BE2C (cell line): ENCODE measurements around the gene SEMG1.

ENCODE experiments used
- DNase-seq: peaks from one replicate; pipeline ENCODE4 v3.0.0-alpha.2; 2020
- H3K27me3 ChIP-seq: fragments of 250-450 bp; sonication (Bioruptor Pico); 2 replicates; pipeline ENCODE4 v1.5.1; 2020; ENCODE audit warnings: mild to moderate bottlenecking
- H3K36me3 ChIP-seq: fragments of 250-450 bp; sonication (Bioruptor Pico); 2 replicates; pipeline ENCODE4 v1.5.1; 2020; ENCODE audit warnings: mild to moderate bottlenecking
- H3K4me1 ChIP-seq: fragments of 250-450 bp; sonication (Bioruptor Pico); 2 replicates; pipeline ENCODE4 v1.5.1; 2020
- H3K4me3 ChIP-seq: 2 replicates; pipeline ENCODE4 v1.5.1; 2011; ENCODE audit warnings: low read depth, low read length
- H3K9me3 ChIP-seq: fragments of 250-450 bp; sonication (Bioruptor Pico); 2 replicates; pipeline ENCODE4 v1.5.1; 2020
- CTCF ChIP-seq: IDR thresholded peaks from 2 replicates; pipeline ENCODE4 v1.5.1; 2012; ENCODE audit warnings: mild to moderate bottlenecking, low read depth, low read length

Gene SEMG1

DNA sequence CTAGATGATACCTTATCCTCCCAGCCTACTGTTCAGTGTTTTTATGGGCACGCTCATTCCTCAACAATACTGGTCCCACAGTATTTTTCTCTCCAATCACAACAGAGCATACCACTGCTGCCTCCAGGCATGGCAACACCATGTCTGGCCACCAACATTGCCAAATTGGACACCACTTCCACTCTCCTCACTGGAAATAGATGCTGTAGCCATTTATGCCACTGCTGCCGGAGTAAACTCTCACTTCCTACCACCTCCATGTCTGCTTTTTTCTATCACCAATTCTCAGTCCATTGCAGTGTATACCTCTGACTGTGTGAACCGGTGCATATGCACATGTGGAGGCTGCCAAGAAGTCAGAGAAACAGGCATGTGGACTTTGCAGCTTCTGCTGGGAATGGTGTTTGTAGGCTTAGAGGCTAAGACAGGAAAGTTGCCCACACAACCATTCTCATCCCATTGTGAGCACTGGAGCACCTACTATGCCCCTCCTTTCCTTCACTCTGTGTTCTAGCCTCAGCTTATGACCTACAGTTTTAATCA is 17.7 kb upstream of the SEMG1 start:
- Histone ChIP-seq H3K9me3 (no peaks in the 10 kb centered on the region), H3K4me3 (no peak overlapping the region), H3K4me1 (no peaks in the 10 kb centered on the region), H3K36me3 (no peaks in the 10 kb centered on the region), H3K27me3 (peaks cover 13% of the 10 kb centered on the region)
- DNase-seq, result no peak
- TF ChIP-seq CTCF, result no peak

DNA sequence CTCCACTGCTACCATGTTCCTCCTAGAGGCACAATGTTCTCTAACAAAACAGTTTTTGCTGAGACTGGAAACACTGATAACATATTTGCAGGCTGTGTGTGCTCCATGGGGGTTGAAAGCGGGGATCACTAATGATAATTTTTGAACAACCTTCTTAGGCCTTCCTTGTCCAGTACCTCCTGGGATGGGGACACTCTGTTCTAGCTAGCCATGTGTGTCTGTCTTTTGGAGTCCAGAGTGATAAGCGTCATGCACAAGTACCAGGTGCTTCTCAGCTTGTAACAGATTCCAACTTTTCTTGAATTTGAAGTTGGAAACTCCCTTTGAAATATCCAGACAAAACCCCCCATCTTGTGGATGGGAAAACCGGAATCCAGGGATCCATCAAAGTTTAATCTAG is 17.0 kb upstream of the SEMG1 start:
- peaks cover 13% of the 10 kb centered on the region for H3K27me3 ChIP-seq
- no peak for TF ChIP-seq CTCF

DNA sequence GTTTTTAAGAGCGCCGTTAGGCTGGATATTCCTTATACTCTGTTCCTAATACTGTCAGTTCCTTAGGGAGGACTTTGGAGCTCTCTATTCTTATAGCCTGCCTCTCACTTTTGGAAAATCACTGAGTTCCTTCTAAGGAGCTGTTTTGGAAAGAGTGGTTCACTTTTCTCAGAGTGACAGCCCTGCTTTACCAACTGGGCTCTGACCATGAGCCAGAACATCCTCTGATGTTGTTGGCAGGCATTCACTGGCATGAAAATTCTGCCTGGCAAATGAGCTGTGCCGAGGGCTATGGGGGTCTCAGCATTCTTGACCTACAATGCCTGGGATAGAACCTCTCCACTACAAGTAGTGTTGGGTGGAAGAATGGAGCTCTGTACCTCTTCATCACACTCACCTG is 14.9 kb upstream of the SEMG1 start:
- Histone ChIP-seq H3K4me3 (no peak overlapping the region), H3K27me3 (peaks cover 13% of the 10 kb centered on the region), H3K36me3 (no peaks in the 10 kb centered on the region), H3K4me1 (no peaks in the 10 kb centered on the region), H3K9me3 (no peaks in the 10 kb centered on the region)
- DNase-seq, result no peak
- TF ChIP-seq CTCF, result no peak

More for the DNA sequence above, 17.0 kb upstream of the SEMG1 start:
- no peaks in the 10 kb centered on the region for H3K9me3 ChIP-seq
- no peak overlapping the region for H3K4me3 ChIP-seq
- no peaks in the 10 kb centered on the region for H3K4me1 ChIP-seq
- no peak for DNase-seq
- H3K36me3 ChIP-seq, result no peaks in the 10 kb centered on the region

DNA sequence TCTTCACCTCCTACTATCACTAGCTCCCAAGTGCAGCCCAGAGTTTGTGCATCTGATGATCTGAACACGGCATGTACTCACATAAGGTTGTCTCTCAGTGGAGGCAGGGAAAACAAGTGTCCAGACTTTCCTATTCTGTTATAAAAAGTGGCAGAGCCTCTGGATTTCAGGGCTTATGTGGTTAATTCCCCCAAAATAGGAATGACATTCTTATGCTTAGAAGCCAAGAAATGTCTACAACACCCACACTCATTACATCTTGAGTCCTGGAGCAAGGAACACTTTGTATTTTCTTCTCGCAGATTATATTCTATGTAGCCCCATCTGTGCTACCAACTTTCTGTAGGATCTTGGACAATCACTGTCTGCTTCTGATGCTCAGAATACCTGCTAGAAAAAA is 13.5 kb upstream of the SEMG1 start:
- no peak for TF ChIP-seq CTCF
- Histone ChIP-seq H3K4me3 (no peak overlapping the region), H3K9me3 (no peaks in the 10 kb centered on the region), H3K36me3 (no peaks in the 10 kb centered on the region), H3K4me1 (no peaks in the 10 kb centered on the region), H3K27me3 (peaks cover 13% of the 10 kb centered on the region)
- no peak for DNase-seq

- TF ChIP-seq CTCF, result no peak
- Histone ChIP-seq H3K27me3 (peaks cover 17% of the 10 kb centered on the region; the same call in 1 of the 2 replicates), H3K4me1 (no peaks in the 10 kb centered on the region)
Measured at GRCh38 chr20:45209924-45210323, 3.1 kb downstream of the SEMG1 start.

DNA sequence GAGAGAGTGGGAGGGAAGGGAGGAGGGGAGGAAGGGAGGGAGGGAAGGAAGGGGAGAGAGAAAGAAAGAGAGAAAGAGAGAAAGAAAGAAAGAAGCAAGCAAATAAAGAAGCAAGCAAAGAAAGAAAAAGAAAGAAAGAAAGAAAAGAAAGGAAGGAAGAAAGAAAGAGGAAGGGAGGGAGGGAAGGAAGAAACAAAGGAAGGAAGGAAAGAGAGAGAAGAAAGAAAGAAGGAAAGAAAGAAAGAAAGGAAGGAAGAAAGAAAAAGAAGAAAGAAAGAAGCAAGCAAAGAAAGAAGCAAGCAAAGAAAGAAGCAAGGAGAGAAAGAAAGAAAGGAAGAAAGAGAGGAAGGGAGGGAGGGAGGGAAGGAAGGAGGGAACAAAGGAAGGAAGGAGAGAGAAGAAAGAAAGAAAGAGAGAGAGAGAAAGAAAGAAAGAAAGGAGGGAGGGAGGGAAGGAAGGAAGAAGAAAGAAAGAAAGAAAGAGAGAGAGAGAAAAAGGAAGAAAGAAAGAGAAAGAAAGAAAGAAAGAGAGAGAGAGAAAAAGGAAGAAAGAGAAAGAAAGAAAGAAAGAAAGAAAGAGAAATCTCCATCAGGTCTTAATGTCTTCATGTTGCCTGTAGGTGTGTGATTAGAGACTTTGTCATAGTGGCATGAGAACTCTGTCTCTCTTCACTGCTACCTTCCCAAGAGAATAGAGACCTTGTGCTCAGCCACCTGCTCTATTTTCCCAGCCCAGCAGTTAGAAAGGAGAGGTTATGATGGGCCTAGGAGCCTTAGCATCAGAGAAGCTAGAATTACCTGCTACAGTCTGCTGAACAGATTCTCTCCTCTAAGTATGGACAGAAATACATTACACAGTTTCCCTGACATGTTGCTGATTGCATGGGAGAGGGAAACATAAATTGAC is 5.0 kb downstream of the SEMG1 start:
- Histone ChIP-seq H3K27me3 (peaks cover 8% of the 10 kb centered on the region; the same call in 1 of the 2 replicates), H3K36me3 (no peaks in the 10 kb centered on the region), H3K9me3 (no peaks in the 10 kb centered on the region), H3K4me1 (no peaks in the 10 kb centered on the region), H3K4me3 (no peak overlapping the region)
- TF ChIP-seq CTCF, result no peak
- DNase-seq, result no peak

More at GRCh38 chr20:45209924-45210323, 3.1 kb downstream of the SEMG1 start:
- Histone ChIP-seq H3K9me3 (no peaks in the 10 kb centered on the region), H3K4me3 (no peak overlapping the region), H3K36me3 (no peaks in the 10 kb centered on the region)
- DNase-seq, result no peak
